Measurements from ENCODE around the gene SH3RF2. TPM values are rescaled to one million over a fixed set of nuclear protein-coding genes. Genes with fewer than 3 reads are reported as not detected.

Gene SH3RF2
- total RNA-seq, 4 donors from 2014 or later, result 129 to 334 (median 160) TPM

- Histone ChIP-seq H3K4me1 (peaks cover 5% of the 10 kb centered on the region), H3K27ac (no peak overlapping the region), H3K4me3 (no peak overlapping the region), H3K9me3 (no peaks in the 10 kb centered on the region), H3K27me3 (peaks cover 3% of the 10 kb centered on the region), H3K36me3 (no peaks in the 10 kb centered on the region)
- 48% methylated on average over 2 of the region's 2 CpGs for WGBS
- TF ChIP-seq POLR2A (IDR thresholded peaks at IDR 0.05), result no peak
- no peak for TF ChIP-seq CTCF (IDR thresholded peaks at IDR 0.05)
- TF ChIP-seq EP300 (IDR thresholded peaks at IDR 0.05), result no peak
- no peak for TF ChIP-seq POLR2AphosphoS5 (IDR thresholded peaks at IDR 0.05)
- DNase-seq (ENCODE audit: low spot score in 2 of 2), result no peak
Measured at GRCh38 chr5:146078566-146078965, 142.2 kb downstream of the SH3RF2 start.

GRCh38 chr5:146079695-146080373 lies 143.5 kb downstream of the SH3RF2 start:
- Histone ChIP-seq H3K36me3 (no peaks in the 10 kb centered on the region), H3K27me3 (peaks cover 3% of the 10 kb centered on the region), H3K4me1 (peaks cover 5% of the 10 kb centered on the region), H3K27ac (no peak overlapping the region), H3K9me3 (no peaks in the 10 kb centered on the region), H3K4me3 (no peak overlapping the region)
- DNase-seq (ENCODE audit: low spot score in 2 of 2), result no peak
- 52% methylated on average over 7 of the region's 7 CpGs for WGBS
- TF ChIP-seq POLR2AphosphoS5 (IDR thresholded peaks at IDR 0.05) (no peak), CTCF (IDR thresholded peaks at IDR 0.05) (no peak), EP300 (IDR thresholded peaks at IDR 0.05) (no peak), POLR2A (IDR thresholded peaks at IDR 0.05) (no peak)

- no peak for DNase-seq (ENCODE audit: low spot score in 2 of 2)
- H3K4me3 ChIP-seq, result no peak overlapping the region
- no peak for TF ChIP-seq EP300 (IDR thresholded peaks at IDR 0.05)
- no peak for TF ChIP-seq CTCF (IDR thresholded peaks at IDR 0.05)
- TF ChIP-seq POLR2AphosphoS5 (IDR thresholded peaks at IDR 0.05), result no peak
- no peak for TF ChIP-seq POLR2A (IDR thresholded peaks at IDR 0.05)
- H3K27ac ChIP-seq, result no peak overlapping the region
- no peaks in the 10 kb centered on the region for H3K27me3 ChIP-seq
- peaks cover 5% of the 10 kb centered on the region for H3K4me1 ChIP-seq
- H3K36me3 ChIP-seq, result no peaks in the 10 kb centered on the region
- WGBS, result 40% methylated on average over 6 of the region's 6 CpGs
- H3K9me3 ChIP-seq, result no peaks in the 10 kb centered on the region
Measured at GRCh38 chr5:146081556-146081955, 145.2 kb downstream of the SH3RF2 start.

GRCh38 chr5:146082798-146083197 lies 146.4 kb downstream of the SH3RF2 start:
- no peak for DNase-seq (ENCODE audit: low spot score in 2 of 2)
- H3K4me3 ChIP-seq, result no peak overlapping the region

More at GRCh38 chr5:146082798-146083197, 146.4 kb downstream of the SH3RF2 start:
- H3K27me3 ChIP-seq, result no peaks in the 10 kb centered on the region
- WGBS, result 96% methylated on average over 3 of the region's 3 CpGs
- TF ChIP-seq CTCF (IDR thresholded peaks at IDR 0.05) (no peak), POLR2AphosphoS5 (IDR thresholded peaks at IDR 0.05) (no peak), POLR2A (IDR thresholded peaks at IDR 0.05) (no peak), EP300 (IDR thresholded peaks at IDR 0.05) (no peak)
- no peaks in the 10 kb centered on the region for H3K9me3 ChIP-seq
- H3K27ac ChIP-seq, result no peak overlapping the region
- H3K4me1 ChIP-seq, result peaks cover 5% of the 10 kb centered on the region
- H3K36me3 ChIP-seq, result no peaks in the 10 kb centered on the region

Data from suprapubic skin (tissue), 4 donors.